Fibroblast of skin of right biceps (primary cell): ENCODE measurements around the gene AVEN.
"Not testable (repeated sequence)": the region's sequence is repeated elsewhere in the genome, so short reads cannot be mapped to it uniquely, and the experiment has no call there.

ENCODE experiments used
- DNase-seq: peaks from one replicate; pipeline ENCODE4 v3.0.0-alpha.2; 2013

AVEN gene

DNA sequence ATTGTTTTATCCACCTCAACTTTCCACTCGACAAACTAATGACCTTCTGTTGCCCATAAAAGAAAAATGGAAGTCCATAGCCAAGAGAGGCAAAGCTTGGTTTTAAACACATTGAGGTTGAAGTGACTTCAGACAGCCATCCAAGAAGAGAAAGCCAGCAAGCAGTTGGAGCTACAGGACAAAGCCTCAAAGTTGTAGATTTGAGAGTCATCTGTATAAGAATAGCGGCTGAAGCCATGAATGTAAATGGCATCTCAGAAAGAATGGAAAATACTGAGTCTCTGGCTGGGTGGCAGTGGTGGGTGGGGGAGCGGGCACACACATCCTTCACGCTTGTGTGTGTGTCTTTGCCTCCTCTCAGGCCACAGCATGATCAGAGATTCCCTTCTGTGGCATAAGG, 194.8 kb downstream of the AVEN start:
- no peak for DNase-seq

DNA sequence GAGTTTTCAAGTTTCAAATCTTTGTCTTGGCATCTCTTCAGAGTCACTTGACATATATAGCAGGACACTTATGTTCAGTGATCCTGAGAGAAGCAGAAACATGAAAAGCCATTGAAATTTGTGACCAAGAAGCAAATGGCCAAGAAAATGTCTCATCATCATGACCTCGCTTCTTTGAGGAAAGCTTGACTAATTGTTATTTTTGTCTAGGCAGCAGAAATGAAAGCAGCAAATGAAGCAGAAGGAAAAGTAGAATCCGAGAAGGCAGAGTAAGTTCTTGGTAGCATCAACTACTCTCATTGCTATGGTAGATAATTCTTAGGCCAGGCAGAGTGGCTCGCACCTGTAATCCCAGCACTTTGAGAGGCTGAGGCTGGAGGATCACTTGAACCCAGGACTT, 198.4 kb downstream of the AVEN start:
- no peak for DNase-seq

DNA sequence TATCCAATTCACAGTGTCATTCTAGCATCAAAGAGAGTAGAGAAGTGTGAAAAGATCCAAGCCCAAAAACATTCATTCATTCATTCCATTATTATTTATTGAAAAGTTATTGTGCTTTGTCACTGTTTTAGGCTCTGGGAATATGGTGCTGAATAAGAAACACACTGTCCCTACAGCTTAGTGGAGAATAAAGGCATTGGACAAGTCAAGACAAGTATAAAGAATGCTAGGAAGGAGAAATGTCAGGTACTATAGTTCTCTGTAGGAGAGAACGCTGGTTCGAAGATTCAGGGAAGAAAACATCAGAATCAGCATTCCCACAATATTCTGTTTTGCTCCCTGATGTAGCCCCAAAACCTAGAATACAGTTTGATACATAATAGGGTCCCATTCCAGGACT, 199.5 kb downstream of the AVEN start:
- no peak for DNase-seq

DNA sequence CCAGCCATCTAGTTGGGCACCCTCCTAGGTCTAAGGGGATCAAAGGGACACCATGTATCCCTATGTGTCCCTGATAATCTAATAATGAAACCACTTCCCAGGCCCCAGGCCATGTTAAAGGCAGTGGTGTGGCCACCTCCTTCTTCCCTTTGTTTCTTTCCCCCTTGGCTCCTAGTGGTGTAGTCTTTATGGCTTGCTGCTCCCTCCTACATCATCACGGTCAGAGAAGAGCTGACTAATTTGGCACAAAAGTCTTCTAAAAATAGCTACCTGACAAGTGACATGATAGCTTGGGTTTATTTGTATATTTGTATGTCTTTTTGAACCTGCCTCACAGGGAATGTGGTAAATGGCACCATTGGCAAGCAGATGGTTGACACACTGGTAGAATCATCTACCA, 201.7 kb downstream of the AVEN start:
- DNase-seq, result no peak

DNA sequence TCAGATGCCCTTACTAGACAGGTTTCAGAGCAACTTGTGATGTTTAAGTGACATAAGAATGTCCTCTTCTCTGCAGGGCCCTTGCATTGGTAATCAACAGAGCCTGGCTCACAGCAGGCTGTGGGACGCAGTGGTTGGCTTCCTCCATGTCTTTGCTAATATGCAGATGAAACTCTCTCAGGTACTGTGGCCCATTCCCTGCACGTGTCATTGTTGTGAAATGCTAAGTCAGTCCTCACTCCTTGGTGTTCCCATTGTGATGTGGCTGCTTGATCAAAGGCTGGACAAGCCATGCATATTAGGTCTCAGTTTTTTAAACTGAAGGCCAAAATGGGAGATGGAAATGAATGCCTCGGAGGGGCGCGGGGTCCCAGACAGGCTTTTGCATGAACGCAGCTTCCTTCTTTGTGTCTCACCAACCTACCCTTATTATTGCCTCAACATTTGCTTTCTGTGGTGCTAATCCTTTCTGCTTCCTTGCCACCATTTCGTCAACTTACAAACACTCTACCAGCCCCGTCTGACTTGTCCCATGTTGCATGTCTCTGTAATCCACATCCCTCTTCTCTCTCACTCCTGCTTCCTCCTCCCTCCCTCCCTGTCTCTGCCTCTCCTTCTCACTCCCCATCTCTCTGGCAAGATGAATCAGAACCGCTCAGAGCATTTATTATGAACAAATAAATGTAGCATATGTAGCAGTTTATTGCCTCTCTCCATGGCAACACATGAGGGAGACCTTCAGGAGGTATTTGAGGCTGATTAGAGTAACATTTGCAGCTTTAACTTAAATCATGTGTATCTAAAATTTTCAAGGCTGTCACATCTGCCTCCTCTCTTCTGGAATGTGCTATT, 203.9 kb downstream of the AVEN start:
- no peak for DNase-seq

DNA sequence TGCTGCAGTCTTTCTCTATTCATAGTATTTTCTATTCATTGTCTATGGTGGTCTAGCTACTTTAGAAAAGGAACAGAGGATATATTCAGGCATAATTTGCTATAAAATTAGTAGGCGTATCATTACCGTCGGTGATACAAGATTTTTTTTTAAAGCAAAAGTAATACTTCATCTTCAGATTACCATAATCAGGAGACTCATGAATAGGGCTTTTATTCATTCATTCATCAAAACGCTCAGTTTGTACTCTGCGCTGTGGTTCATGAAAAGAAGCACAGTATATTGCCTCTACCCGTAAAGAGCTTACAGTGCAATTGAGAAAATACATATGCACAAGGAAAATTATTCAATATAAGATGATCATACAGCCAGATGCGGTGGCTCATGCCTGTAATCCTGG, 207.4 kb downstream of the AVEN start:
- DNase-seq, result no peak

DNA sequence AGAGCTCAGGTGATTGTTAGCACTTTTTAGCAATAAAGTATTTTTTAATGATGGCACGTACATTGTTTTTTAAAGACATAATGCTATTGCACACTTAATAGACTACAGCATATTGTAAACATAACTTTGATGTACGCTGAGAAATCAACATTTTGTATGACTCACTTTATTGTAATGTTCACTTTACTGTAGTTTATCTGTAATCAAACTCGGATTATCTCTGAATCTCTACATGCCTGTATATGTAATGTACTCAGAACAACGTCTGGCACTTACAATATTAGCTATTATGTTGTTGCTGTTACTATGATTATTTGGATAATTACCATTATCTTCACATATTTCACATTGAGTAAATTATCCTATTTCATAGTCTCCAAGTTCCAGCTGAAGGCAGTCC, 208.7 kb downstream of the AVEN start:
- DNase-seq, result no peak

DNA sequence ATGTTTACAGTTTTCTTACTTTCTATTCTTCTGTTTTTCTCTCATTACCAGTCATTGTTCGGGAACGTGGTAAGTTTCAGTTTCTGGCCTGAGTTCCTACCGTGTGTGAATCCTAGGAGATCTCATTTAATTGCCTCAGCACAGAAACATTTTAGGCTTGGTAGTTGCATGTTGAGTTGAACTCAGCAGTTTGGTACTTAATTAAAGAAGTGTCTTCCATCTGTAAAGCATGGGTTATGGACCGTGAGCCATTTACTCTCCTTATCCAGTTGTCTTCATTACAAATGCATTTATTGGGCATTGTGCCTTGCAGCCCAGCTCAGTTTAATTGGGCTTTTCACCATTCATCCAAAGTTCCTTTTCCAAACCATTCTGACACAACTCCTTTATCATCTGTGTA, 212.8 kb downstream of the AVEN start:
- no peak for DNase-seq

DNA sequence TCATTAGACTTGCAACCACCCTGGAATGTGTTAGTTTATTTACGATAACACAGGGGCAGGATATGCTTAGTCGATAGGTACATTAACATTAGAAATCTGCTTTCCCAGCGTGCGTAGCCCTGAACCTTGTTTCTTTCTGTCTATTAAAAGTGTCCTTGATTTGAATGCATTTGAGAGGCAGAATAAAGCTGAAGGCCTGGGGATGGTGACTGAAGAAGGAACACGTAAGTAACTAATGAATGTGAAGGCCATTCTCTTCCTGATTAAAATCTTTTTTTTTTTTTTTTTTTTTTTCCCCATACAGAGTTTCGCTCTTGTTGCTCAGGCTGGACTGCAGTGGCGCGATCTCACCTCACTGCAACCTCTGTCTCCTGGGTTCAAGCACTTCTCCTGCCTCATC, 213.6 kb downstream of the AVEN start:
- no peak for DNase-seq

DNA sequence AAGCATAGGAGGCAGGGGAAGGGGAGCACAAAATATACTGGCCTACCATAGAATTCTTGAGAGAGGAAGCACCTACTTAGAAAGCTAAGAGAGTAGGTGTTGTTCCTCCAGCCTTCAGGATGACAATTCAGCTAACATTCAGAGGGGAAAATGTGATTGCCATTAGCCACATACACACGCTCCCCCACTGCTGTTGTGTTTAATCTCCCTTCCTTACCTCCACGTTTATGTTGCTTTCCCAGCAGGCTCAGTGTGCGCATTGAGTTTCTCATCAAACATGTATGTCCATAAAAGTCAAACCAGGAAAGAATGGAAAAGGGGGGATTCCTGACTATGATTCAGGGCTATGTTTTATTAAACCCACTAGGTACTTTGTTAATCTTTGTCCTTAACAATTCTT, 215.9 kb downstream of the AVEN start:
- no peak for DNase-seq

DNA sequence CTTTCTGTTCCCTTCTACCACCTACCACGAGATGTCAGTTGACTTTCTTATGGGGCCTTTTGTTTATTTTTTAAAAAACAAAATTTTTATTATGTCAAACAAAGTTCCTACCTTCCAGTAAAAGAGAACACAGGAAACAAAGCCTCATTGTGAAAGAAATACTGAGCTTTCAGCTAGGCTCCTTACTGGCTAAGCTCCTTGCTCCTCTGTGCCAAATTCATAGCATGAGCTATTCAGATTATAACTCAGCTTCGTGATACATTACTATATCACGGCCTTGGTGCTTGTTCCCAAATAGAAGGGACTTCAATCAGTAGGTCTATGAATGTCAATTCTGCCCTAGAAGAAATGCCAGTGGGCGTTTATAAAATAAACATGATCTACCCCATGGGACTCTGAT, 216.5 kb downstream of the AVEN start:
- DNase-seq, result no peak

DNA sequence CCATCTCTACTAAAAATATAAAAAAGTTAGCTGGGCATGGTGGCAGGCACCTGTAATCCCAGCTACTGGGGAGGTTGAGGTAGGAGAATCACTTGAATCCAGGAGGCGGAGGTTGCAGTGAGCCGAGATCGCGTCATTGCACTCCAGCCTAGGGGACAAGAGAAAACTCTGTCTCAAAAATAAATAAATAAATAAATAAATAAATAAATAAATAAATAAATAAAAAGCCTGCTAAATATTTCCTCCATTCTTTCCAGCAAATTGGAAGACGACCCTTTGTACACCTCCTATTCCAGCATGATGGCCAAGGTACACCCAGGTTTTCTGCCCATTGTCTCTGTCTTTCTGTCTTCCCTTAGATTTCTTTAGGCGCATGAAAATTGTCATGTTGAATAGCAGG, 219.5 kb downstream of the AVEN start:
- not testable (repeated sequence) for DNase-seq
